KBM-7 (cell line): ENCODE measurements around the gene DNAJB12.
"Not testable (repeated sequence)": the region's sequence is repeated elsewhere in the genome, so short reads cannot be mapped to it uniquely, and the experiment has no call there.

Experiments used
- DNase-seq: peaks from one replicate; pipeline ENCODE4 v3.0.0-alpha.2; 2015
- in situ Hi-C: fragments of 300-500 bp; cut with MboI; formaldehyde crosslinking; loops from 2 replicates; pipeline ENCODE4 v1.14.3; 2020; ENCODE audit warnings: low sequenced_read_pairs, low pct_unique_long_range_greater_than_20kb, mixed read lengths

DNAJB12 gene

DNA sequence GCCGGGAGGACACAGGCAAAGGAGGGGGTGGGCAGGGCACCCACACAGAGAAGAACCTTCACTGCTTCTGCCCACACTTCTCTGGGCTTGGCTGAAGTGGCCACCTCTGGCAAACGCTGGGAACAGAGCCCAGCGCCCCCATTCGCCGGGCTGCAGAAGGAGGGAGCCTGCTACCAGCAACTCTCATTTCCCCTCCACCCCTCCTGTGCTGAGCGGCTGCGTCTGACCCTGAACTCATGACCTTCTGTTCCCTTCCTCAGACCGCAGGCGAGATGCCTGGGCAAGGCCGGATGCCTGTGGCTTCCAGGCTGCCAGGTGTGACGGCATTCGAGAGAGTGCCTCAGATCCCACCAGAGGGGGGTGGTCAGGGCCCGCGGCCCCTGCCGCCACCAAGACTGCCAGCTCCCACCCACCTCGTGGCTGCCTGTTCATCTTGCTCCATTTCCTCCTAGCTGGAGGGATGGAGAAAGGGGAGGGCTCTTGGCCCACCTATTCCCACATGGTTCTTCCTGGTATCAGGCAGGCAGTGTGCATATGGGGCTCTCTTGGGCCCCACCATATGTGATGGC, 19.8 kb downstream of the DNAJB12 start:
- in situ Hi-C loops, result loop anchor here (25.0 kb wide), 3 partner anchors 198 to 998 kb away; no protein-coding TSS in a partner anchor
- peak; percentile 98 for DNase-seq

DNA sequence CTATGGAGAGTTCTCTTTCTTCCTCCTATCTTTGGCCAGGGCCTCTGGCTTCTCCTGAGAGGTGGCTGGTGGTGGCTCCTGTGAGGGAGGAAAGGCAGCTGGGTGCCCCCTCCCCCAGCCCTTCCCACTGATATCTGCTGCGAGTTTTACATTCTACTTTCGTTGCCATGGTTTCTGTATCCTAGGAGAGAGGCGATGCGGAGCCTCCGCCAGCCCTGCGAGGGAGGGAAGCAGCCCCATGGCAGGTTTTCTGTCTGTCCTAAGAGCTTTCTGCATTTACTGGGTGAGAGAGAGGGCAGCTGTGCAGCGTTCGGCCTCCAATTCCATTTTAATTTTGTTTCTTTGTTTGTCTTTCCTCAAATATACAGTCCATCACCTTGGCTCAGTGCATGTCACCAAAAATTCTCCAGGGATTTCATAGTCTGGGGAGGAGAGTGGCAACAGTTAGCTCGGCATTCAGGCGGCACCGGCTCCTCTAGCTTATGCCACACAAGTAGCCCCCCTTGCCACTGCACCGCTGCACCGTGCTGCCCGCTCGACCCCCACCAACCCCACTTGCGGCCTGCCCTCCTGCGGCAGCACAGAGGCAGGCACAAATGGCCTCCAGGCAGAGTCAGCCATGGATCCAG, 20.4 kb downstream of the DNAJB12 start:
- in situ Hi-C loops, result loop anchor here (25.0 kb wide), 3 partner anchors 197 to 997 kb away; no protein-coding TSS in a partner anchor
- peak; percentile 76 for DNase-seq

DNA sequence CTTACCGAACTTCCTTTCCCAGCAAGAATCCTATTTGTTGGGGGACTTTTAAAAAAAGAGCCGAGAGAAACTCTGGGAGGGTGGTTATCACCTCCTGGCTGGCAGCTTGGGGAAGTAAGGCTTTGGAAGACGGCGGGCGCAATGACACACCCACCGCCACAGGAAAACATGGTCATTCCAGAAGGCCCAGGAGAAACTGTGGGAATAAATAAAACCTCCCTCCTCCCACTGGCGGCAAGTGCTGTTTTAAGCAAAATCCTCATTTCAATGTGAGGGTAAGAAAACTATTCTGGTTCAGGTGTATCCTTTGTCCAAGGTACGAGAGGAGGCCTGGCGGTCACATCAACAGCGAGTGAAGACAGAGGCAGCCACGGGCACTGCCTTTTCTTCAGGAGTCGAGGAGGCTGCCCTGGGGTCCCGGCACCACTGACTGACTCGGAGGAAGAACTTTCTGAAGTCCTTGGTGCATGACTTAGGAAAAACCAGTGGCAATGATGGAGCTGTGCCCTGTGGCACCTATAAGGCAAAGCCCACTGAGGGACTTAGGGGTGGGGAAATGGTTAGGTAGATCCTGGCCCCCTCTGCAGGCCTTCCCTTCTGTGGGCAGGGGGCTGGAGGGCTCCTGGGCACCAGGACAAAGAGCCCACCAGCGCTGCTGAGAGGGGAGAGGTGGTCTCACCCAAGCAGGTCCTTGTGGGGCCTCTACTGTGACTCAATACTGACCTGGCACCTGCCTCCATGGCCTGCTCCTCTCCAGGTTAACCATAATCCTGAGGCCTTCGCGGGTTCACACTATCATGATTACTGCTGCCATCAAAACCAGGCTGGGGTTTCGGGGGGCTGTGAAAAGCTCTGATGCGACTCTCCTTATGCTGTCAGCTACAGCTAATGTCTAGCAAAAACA, 21.4 kb downstream of the DNAJB12 start:
- in situ Hi-C loops, result loop anchor here (25.0 kb wide), 3 partner anchors 196 to 996 kb away; no protein-coding TSS in a partner anchor
- no peak for DNase-seq

DNA sequence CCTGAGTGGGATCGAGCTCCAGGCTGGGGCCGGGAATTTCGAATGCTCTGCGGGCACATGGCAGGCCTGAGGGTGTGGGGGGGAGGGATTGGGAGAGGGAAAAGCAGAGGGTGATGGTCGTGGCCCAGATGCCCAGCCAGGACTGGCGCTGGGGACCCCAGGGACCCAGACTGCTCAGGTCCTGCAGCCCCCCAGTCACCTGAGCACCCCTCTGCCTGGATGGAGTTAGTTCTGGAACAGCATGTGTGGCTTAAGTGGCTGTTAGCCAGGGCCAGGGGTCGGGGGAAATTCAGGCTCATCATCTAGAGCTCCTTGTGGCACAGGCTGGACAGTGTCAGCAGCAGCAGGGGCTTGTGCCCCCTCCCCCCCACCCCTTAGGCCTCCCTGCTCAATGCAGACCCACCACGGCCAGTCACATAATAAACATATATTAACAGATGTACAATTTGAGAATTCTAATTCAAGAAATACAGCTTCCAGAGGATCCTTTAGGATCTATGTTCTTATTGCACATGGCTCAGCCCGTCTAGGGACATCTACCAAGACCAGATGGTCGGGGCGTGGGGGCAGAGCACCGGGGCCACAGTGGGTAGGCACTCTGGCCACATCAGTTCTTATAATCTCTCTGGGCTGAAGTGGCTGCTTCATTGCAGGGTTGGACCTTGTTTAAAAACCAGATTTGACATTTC, 22.2 kb downstream of the DNAJB12 start:
- DNase-seq, result no peak
- in situ Hi-C loops, result loop anchor here (25.0 kb wide), 3 partner anchors 195 to 995 kb away; no protein-coding TSS in a partner anchor

DNA sequence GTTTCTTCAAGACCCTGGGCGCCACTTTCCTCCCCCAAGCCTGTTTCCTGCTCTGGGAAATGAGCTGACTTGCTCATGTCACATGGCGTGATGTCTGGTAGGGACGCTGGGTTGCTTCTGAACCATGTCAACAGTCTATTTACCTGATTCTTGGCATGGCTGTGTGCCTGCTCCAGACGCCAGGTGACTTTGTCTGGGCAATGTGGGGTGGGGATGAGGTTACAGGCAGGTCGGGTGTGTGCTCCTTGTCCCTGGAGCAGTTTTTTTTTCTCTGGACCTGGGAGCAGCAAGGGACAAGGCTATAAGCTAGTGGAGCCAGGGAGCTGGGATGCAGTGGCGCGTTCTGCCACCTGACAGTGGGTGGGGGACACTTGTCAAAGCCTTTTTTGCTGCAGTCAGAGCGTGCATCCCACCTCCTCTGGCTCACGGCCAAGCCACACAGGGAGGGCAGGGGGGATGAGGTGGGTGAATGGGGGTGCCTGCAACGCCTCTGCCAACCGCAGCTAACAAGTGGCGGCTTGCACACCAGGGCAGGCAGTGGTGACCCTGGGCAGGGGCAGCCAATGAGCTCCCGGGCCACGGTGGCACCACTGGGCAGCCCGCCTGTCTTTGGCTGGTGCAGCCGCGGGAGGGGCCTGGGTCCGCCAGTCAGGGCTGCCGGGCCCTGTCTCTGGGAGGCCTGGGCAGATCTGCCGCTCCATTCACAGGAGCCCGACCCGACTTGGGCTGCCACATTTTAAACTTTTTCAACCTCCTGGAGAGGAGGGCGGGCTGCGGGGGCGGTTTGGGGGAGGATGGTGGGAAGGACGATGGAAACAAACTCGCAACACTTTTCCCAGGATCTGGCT, 22.9 kb downstream of the DNAJB12 start:
- DNase-seq, result peak; percentile 95
- in situ Hi-C loops, result loop anchor here (25.0 kb wide), 3 partner anchors 194 to 994 kb away; no protein-coding TSS in a partner anchor

DNA sequence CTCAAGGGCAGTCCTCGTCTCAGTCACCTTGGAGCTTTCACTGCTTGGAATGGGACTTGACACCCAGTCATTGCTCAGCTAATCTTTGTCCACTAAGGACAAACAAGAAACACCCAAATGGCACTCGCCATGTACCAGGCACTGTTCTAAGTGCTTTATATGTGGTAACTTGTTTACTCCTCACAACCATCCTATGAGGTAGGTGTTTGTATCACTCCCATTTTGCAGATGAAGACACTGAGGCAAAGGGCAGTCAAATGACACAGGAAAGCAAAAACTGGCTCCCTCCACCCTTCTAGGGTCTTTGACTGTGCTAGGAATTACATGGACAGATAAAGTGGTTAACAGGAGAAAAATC, 24.7 kb downstream of the DNAJB12 start:
- in situ Hi-C loops, result loop anchor here (25.0 kb wide), 3 partner anchors 193 to 993 kb away; no protein-coding TSS in a partner anchor
- DNase-seq, result no peak

DNA sequence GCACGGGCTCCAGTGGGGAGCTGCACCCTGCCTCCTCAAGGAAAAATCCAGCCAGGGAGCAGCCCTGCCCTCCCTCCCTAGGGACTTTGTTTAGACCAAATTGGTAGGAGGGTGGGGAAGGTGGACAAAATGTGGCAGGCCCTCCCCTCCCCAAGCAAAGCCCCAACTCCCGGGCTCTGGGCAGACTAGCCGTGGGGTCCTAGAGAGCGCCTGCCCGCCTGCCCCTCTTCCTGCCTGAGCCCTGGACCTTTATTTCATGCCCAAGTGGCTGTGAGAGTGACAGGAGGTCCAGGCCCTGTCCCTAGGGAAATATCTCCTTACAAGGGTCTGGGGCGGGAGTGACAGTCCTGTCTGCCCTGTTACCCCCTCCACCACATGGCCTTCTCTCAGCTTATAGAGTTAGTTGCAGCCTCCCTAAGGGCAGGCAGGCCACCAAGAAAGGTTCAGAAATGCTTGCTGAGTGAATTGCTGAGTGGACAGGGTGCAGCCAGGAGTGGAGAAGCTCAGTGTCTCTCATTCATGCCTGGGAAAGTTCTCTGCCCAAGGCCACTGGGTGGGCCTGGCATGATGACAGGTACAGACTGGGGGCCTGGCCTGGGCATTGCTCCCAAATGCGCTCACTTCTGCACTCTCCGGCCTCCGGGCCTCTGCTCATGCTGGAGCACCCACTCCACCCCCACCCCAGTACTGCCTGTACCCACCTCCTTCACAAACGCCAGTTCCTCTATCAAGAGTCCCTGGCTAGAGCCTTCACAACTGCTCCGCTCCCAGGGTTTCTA, 25.2 kb downstream of the DNAJB12 start:
- no peak for DNase-seq
- in situ Hi-C loops, result loop anchor here (25.0 kb wide), 3 partner anchors 192 to 992 kb away; no protein-coding TSS in a partner anchor

DNA sequence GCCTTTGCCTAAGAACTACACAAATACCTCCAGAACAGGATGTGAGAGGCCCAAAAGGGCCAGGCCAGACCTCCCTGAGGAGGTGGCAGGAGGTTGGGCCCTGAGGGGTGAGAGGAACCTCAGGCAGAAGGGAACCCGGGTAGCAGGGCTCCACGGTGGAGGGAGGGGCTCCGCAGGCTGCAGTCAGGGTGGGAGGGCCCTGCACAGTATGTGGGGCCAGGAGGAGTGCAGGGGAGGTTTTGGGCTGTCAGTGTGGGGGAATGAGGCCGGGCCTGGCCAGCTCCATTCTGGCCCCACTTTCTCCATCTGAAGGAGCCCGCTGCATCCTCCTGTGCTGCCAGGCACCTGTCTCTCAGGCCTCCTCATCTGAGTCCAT, 25.9 kb downstream of the DNAJB12 start:
- no peak for DNase-seq

DNA sequence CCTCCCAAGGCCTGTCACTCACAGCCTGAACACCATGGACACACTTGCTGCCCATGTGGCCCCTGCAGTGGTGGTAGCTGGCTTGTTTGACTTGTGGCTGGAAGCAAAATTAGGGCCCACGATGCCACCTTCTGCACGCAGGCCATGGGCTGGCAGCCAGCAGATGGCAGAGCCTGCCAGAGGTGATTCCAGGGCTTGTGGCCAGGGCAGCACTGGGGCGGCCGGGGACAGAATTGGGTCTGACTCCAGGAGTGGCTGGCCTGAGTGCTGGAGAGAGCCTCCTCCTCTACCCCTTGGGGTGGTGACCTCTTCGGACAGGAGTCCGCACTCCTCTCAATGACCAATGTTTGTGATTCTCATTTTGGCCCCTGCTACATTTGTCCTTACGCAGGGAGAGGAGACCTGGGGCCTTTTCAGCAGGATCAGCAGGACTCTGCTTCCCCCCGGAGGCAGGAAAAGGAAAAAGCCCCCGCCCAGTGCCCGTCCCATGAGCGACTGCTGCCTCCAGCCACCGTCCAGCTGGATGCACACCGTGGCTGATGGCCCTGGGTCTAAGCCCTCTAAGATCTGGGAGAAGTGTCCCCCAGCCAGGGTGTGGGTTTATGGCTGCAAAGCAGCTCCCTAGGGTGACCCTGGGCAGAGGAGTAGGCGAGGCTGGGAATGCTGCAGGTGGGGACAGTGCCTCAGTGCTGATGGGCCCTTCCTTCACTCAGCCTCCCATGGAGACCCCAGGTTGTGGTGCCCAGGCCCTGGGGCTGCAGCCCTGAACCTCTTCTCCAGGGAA, 26.5 kb downstream of the DNAJB12 start:
- peak; percentile 71 for DNase-seq
- in situ Hi-C loops, result loop anchor here (25.0 kb wide), 3 partner anchors 191 to 991 kb away; no protein-coding TSS in a partner anchor

More for the DNA sequence above, 25.9 kb downstream of the DNAJB12 start:
- in situ Hi-C loops, result loop anchor here (25.0 kb wide), 3 partner anchors 192 to 992 kb away; no protein-coding TSS in a partner anchor

DNA sequence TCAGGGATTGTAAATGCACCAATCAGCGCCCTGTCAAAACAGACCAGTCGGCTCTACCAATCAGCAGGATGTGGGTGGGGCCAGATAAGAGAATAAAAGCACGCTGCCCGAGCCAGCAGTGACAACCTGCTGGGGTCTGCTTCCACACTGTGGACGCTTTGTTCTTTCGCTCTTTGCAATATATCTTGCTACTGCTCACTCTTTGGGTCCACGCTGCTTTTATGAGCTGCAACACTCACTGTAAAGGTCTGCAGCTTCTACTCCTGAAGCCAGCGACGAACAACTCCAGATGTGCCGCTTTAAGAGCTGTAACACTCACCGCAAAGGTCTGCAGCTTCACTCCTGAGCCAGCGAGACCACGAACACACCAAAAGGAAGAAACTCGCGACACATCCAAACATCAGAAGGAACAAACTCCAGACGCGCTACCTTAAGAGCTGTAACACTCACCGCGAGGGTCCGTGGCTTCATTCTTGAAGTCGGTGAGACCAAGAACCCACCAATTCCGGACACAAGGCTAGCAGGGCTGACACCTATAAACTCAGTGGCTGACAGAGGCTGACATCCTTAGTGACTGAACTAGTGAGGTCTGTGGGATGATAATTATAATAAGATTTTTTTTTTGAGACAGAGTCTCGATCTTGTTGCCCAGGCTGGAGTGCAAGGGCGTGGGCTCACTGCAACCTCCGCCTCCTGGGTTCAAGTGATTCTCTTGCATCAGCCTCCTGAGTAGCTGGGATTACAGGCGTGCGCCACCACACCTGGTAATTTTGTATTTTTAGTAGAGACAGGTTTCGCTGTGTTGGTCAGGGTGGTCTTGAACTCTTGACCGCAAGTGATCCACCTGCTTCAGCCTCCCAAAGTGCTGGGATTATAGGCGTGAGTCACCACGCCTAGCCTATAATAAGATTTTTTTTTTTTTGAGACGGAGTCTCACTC, 27.8 kb downstream of the DNAJB12 start:
- in situ Hi-C loops, result loop anchor here (25.0 kb wide), 3 partner anchors 190 to 990 kb away; no protein-coding TSS in a partner anchor
- not testable (repeated sequence) for DNase-seq

DNA sequence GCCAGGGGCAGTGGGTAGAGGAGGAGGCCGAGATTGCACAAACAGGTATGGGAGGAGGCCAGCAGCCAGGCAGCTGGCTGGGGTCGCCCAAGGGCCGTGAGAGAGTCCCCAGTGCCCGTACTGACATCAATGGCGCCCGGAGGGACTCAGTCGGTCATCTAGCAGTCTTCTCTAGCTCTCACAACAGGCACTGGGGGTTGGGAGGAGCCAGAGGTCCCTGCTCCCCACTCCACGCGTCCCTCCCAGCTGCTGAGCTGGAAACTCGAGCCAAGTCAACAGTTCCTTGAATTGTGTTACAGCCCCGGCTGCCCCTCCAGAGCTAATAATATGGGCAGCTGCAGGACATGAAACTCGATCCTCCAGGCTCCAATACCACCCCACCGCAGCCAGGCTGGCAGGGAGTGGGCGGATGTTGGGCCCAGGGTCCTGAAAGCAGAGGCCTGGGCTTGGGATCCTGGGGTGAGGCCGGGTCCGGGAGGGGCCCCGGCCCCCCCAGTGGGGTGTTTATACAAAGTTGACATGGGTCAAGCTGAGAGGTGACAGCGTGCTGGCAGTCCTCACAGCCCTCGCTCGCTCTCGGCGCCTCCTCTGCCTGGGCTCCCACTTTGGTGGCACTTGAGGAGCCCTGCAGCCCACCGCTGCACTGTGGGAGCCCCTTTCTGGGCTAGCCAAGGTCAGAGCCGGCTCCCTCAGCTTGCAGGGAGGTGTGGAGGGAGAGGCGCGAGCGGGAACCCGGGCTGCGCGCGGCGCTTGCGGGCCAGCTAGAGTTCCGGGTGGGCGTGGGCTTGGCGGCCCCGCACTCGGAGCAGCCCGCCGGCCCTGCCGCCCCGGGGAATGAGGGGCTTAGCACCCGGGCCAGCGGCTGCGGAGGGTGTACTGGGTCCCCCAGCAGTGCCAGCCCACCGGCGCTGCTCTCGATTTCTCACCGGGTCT, 29.2 kb downstream of the DNAJB12 start:
- in situ Hi-C loops, result loop anchor here (25.0 kb wide), 3 partner anchors 188 to 988 kb away; no protein-coding TSS in a partner anchor

DNA sequence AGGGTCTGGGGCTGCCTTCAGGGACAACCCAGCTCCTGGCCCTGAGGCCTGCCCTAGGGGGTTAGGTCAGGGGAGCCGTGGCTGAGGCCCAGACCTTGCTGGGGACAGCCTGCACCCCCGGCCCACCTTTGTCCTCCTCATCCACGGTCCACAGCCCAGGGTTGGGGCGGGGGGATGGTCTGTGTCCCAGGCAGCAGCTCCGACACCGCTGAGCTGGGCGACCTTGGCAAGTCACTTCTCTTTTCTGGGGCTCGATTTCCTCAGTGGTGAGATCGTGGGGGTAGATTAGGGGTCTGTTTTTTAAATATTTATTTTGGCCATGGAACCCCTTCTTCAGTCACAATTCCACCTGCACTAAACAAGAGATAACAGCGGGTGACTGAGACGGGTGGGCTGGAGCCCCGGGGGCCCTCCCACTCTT, 30.9 kb downstream of the DNAJB12 start:
- peak; percentile 74 for DNase-seq
- in situ Hi-C loops, result no loop called here

More for the DNA sequence above, 29.2 kb downstream of the DNAJB12 start:
- DNase-seq, result not testable (repeated sequence)

DNA sequence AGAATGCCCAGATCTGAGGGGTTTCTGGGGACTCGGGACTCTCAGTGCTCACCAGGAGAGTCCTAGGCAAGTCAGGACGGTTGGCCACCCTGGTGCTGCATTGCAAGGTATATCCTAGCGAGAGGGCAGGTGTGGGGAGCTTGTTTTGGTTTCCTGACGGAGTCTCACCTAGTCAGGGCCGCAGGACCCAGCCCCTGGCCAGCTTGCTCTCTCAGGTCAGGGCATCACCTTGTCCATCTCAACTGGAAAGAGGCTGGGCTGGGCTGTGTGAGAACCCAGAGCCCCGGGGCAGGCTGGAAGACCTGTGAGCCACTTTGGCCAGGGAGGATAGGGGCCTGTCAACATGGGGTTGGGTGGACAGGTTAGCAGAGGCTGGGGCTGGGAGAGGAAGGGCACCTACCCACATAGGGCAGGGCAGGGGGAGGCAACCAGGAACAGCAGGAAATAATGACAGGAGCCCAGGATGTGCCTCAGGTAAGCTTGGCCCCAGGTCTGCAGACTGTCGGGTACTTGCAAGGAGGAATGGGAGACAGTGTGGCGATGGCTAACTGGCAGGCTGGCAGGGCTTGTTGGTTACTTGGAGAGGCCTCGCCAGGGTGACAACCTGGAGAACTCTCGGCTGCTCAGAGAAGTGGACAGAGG, 31.5 kb downstream of the DNAJB12 start:
- in situ Hi-C loops, result no loop called here
- DNase-seq, result no peak
